ENCODE measurements around the gene RUVBL2. TPM values are rescaled to one million over a fixed set of nuclear protein-coding genes. Genes with fewer than 3 reads are reported as not detected.
"Not testable (repeated sequence)": the region's sequence is repeated elsewhere in the genome, so short reads cannot be mapped to it uniquely, and the experiment has no call there.

The RUVBL2 gene
- polyA plus RNA-seq, 10 donors = 43.8 to 73.4 (median 52.0) TPM

DNA sequence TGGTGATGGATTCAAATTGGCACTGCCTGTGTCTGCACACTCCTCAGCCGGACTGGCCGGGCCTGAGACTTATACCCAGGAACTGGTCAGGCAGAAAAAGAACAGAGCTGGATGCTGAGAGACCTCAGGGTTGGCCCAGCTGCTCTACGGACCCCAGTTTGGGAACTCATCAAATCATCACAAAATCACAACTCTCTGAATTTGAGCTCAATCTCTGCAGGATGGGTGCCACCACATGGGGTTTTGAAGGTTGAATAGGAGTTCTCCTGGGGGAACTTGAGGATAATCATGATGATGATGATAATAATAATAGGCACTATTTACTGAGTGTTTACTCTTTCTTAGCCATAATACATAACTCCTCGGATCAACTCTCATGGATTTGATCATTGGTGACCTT is 49.0 kb downstream of the RUVBL2 start:
- DNase-seq = not testable (repeated sequence)

GRCh38 chr19:49043548-49043947 is 49.9 kb downstream of the RUVBL2 start, which contains the start of gene CGB5:
Gene CGB5, plus strand, starts transcription at chr19:49043848. Its CDS starts 362 bp downstream, at chr19:49044210.
- DNase-seq = not testable (repeated sequence)

GRCh38 chr19:49049011-49049410 is 55.3 kb downstream of the RUVBL2 start, which contains the start of gene CGB8:
Gene CGB8, minus strand, starts transcription at chr19:49049111. Its CDS starts 372 bp downstream, at chr19:49048739.
- not testable (repeated sequence) for DNase-seq

DNA sequence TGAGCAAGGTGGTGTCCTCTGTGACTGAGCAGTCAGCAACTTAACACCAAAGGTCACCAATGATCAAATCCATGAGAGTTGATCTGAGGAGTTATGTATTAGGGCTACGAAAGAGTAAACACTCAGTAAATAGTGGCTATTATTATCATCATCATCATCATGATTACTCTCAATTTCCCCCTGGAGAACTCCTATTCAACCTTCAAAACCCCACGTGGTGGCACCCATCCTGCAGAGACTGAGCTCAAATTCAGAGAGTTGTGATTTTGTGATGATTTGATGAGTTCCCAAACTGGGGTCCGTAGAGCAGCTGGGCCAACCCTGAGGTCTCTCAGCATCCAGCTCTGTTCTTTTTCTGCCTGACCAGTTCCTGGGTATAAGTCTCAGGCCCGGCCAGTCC is 56.1 kb downstream of the RUVBL2 start:
- DNase-seq = not testable (repeated sequence)

DNA sequence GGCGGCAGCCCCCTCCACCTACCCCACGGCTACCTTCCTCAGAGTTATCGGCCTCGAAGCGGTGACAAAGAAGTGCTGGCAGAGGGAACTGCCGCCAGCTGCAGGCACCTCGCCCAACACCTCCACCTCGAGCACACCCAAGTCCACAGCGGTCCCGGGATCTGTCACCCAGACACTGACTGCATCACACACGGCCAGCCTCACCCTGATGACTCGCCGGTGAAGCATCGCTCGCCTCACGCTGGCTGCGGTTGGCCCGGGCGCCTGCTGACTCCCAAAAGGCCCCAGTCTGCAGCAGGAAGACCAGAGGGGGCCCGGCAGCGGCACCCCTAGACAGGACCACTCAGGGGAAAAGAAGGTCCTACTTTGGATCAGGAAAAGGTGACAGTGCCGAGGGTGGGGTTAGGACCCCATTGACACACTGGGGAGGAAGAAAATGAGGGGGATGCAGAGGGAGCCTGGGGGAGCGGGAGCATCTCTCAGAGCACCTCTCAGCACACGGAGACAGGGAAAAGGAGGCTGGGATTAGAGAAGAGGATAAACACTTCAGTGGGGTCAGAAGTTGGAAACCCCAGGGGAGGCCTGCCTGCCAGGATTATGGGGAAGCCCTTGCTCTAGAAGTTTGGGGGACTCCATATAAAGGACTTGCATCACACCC is 56.8 kb downstream of the RUVBL2 start:
- DNase-seq = not testable (repeated sequence)

- peak in 2 of 3 donors; percentile 46 to 71 for DNase-seq
Measured at GRCh38 chr19:49056101-49056901, 62.6 kb downstream of the RUVBL2 start.

DNA sequence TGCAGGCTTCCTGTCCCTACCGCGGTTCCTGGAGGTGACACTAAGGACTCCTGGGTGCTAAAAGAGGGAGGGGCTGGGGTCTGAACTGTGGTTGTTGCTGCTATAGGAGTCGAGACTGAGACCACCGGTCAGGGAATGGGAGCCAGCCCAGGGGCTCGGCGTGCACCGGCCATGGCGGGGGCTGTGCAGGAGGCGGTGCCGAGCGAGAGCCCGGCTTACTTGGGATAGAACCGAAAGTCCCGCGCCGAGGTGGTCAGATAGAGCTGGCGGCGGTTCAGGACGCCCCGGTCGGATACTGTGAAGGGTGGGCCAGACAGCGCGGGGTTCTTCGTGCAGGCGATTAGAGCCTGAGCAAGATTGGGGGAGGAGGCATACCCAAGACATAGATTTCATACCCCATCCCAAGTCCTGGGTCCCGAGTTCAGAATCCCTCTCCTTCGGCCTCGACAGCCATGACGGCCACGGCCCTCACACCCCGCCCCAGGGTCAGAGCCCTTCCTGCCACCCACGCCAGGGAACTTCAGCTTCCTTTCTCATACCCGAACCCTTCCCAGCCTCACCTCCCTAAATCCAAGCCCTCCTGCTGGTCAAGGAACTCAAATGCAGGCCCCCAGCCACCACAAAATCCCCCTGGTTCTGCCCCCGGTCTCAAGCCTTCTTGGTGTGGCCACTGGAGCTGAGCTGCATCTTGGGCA is 63.4 kb downstream of the RUVBL2 start:
- DNase-seq = not testable (repeated sequence)

DNA sequence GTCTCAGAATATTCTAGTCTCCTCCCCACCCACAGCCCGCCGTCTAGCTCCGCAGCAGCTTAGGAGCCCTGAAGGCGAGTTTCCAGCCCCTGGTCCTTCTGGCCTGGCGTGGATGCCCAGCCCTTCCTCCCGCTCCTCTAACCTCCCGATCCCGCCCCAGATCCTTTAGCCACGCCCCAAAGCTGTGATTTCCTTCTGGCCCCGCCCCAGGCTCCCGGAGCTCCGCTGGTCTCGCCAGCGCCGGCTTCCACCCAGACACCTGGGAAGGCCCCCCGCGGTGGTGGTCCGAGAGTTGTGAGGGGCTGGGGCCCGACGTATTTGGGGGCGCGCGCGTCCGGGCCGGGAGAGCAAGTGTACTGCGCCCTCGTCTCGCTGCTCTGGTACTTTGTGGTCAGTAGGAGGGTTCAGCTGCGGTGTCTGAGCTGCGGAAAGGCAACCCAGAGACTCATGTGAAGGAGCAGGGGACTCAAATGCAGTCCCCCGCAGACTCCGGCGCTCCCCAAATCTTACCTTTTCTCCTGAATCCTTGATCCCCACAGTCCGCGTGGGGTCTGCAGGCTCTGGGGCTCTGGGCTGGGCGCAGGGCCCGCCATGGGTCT is 64.0 kb downstream of the RUVBL2 start, which contains the start of gene CGB7:
Gene CGB7 (minus strand): TSS at position 114 of the 599 bp plus-strand sequence. CDS start 2,374 bp downstream, outside the sequence.
- peak in 2 of 3 donors; percentile 24 to 62 for DNase-seq

DNA sequence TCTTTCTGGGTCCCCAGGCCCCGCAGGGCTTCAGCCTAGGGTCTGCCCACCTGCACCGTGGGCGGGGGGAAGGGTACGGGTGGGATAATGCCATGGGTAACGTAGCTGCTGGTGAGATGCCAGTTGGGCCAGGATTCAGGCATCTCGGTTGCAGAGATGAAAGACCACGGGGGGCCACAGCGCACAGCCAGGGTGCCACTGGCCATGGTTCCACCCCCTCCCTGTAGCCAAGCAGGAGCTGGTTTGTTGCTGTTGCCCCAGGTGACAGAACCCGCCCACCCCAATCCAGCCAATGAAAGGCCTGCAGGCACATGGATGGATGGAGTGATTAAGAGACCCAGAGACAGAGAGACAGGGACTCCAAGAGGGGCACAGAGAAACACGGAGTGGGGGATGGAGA is 64.9 kb downstream of the RUVBL2 start:
- no peak for DNase-seq

- no peak for DNase-seq
Measured at GRCh38 chr19:49059053-49059452, 65.4 kb downstream of the RUVBL2 start.

DNA sequence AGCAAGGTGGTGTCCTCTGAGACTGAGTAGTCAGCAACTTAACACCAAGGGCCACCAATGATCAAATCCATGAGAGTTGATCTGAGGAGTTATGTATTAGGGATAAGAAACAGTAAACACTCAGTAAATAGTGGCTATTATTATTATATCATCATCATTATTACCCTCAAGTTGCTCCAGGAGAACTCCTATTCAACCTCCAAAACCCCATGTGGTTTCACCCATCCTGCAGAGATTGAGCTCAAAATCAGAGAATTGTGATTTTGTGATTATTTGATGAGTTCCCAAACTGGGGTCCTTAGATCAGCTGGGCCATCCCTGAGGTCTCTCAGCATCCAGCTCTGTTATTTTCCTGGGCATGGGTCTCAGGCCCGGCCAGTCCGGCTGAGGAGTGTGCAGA is 67.3 kb downstream of the RUVBL2 start:
- no peak for DNase-seq

GRCh38 chr19:49061445-49061844 is 67.8 kb downstream of the RUVBL2 start:
- DNase-seq = no peak

DNA sequence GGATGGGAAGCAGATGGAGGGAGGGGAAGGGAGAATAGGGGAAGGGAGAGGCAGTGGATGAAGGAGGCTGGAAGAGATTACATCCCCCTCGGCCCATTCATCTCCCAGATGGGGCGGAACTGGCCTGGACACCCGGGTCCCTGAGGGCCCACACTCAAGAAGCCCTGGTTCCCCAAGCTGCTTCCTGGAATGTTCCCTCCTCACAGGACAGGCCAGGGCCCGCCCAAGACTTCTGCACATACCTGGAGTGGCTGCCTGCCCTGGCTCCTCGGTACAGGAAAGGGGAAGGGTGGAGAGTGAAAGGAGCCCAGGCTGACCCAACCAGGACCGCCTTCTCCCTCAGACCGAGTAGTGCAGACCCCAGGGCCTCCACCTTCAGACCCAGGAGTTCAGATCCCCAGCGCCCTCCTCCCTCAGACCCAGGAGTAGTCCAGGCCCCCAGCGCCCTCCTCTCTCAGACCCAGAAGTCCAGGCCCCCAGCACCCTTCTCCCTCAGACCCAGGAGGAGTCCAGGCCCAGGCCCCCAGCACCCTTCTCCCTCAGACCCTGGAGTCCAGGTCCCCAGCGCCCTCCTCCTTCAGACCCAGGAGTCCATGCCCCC is 70.4 kb downstream of the RUVBL2 start:
- DNase-seq = no peak

DNA sequence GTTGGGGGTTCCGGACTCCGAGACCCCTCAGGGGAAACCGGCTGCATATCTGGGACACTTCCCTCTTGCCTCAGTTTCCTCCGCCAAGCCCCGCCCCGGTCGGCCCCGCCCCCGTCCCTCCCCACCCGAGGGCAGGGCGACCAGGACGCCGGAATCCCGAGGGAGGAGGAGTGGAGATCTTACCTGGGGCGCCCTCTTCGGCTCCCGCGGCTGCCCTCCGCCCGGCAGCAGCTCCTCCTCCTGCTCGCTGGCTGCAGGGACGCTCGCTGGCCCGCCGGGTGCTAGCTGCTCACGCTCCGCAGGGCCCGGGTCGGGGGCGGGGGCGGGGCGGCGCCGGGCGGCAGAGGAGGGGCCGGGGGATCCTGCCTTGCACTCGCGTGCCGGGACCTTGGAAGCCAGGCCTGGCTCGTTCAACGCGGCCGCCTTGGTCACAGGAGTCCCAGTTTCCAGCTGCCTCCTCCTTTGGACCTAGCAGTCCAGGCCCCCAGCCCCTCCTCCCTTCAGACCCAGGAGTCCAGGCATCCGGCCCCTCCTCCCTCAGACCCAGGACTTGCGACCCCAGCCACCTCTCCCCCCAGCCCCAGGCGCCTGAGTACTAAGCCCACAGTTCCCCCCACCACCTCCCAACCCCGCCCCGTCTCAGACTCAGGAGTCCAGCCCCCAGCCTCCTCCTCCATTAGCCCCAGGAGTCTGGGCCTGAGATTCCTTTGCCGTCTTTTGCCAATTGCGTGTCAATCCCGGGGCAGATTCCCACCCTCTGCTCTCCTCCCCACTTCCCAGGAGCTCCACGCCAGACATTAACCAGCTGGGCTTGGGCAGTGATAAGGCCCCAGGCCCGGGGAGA is 71.3 kb downstream of the RUVBL2 start, which contains the start of gene NTF4:
Gene NTF4 (minus strand): TSS at position 51 of the 844 bp plus-strand sequence. CDS start 2,821 bp downstream, outside the sequence.
- DNase-seq = peak in 1 of 3 donors; percentile 46

Other genes with a start within 250 kb of the RUVBL2 start
- gene IZUMO1, start 247.0 kb upstream of the RUVBL2 start, polyA plus RNA-seq (ENCODE audit: insufficient read length in 10 of 10) = 1 to 10 TPM in 4 of 10 donors, under 1 TPM in 6; 0.23 to 2.2 (median 0.94) TPM
- 1 to 10 TPM in 7 of 10 donors, under 1 TPM in 3; 0.62 to 1.9 (median 1.2) TPM for gene FUT1, start 241.2 kb upstream of the RUVBL2 start, polyA plus RNA-seq (ENCODE audit: insufficient read length in 10 of 10)
- not detected for gene FGF21, start 238.4 kb upstream of the RUVBL2 start, polyA plus RNA-seq (ENCODE audit: insufficient read length in 10 of 10)
- 10 to 100 TPM; 19.6 to 24.3 (median 22.4) TPM for gene BCAT2, start 182.9 kb upstream of the RUVBL2 start, polyA plus RNA-seq (ENCODE audit: insufficient read length in 10 of 10)
- 1 to 10 TPM; 2.6 to 4.5 (median 3.2) TPM for gene HSD17B14, start 157.4 kb upstream of the RUVBL2 start, polyA plus RNA-seq (ENCODE audit: insufficient read length in 10 of 10)
- gene PLEKHA4, start 125.3 kb upstream of the RUVBL2 start, polyA plus RNA-seq (ENCODE audit: insufficient read length in 10 of 10) = 10 to 100 TPM; 23.6 to 43.5 (median 33.1) TPM
- 10 to 100 TPM; 44.3 to 79.0 (median 62.4) TPM for gene PPP1R15A, start 121.5 kb upstream of the RUVBL2 start, polyA plus RNA-seq (ENCODE audit: insufficient read length in 10 of 10)
- under 1 TPM in 5 of 10 donors, not detected in 5; 0.16 to 0.54 (median 0.30) TPM for gene TULP2, start 95.1 kb upstream of the RUVBL2 start, polyA plus RNA-seq (ENCODE audit: insufficient read length in 10 of 10)
- 100 to 1,000 TPM; 118 to 190 (median 146) TPM for gene NUCB1, start 93.6 kb upstream of the RUVBL2 start, polyA plus RNA-seq (ENCODE audit: insufficient read length in 10 of 10)
- gene DHDH, start 60.2 kb upstream of the RUVBL2 start, polyA plus RNA-seq (ENCODE audit: insufficient read length in 10 of 10) = under 1 TPM in 9 of 10 donors, not detected in 1; 0.15 to 0.80 (median 0.39) TPM
- 10 to 100 TPM; 32.8 to 56.5 (median 42.7) TPM for gene BAX, start 39.0 kb upstream of the RUVBL2 start, polyA plus RNA-seq (ENCODE audit: insufficient read length in 10 of 10)
- gene FTL, start 28.6 kb upstream of the RUVBL2 start, polyA plus RNA-seq (ENCODE audit: insufficient read length in 10 of 10) = 100 to 1,000 TPM; 520 to 975 (median 659) TPM
- gene GYS1, start 578 bp upstream of the RUVBL2 start, polyA plus RNA-seq (ENCODE audit: insufficient read length in 10 of 10) = 100 to 1,000 TPM in 2 of 10 donors, 10 to 100 TPM in 8; 52.5 to 103 (median 84.0) TPM
- under 1 TPM in 1 of 10 donors, not detected in 9; 0.34 TPM for gene LHB, start 23.2 kb downstream of the RUVBL2 start, polyA plus RNA-seq (ENCODE audit: insufficient read length in 10 of 10)
- under 1 TPM in 2 of 10 donors, not detected in 8; 0.19 to 0.54 TPM for gene CGB3, start 30.4 kb downstream of the RUVBL2 start, polyA plus RNA-seq (ENCODE audit: insufficient read length in 10 of 10)
- gene CGB2, start 38.0 kb downstream of the RUVBL2 start, polyA plus RNA-seq (ENCODE audit: insufficient read length in 10 of 10) = under 1 TPM in 1 of 10 donors, not detected in 9; 0.49 TPM
- gene CGB1, start 43.0 kb downstream of the RUVBL2 start, polyA plus RNA-seq (ENCODE audit: insufficient read length in 10 of 10) = under 1 TPM in 1 of 10 donors, not detected in 9; 0.90 TPM
- gene CGB5, start 50.0 kb downstream of the RUVBL2 start, polyA plus RNA-seq (ENCODE audit: insufficient read length in 10 of 10) = 1 to 10 TPM in 4 of 10 donors, under 1 TPM in 1, not detected in 5; 0.44 to 2.1 (median 1.5) TPM
- 1 to 10 TPM in 2 of 10 donors, under 1 TPM in 3, not detected in 5; 0.40 to 1.6 (median 0.82) TPM for gene CGB8, start 55.2 kb downstream of the RUVBL2 start, polyA plus RNA-seq (ENCODE audit: insufficient read length in 10 of 10)
- gene CGB7, start 63.9 kb downstream of the RUVBL2 start, polyA plus RNA-seq (ENCODE audit: insufficient read length in 10 of 10) = 1 to 10 TPM in 3 of 10 donors, under 1 TPM in 7; 0.50 to 1.5 (median 0.66) TPM
- 1 to 10 TPM; 2.4 to 5.8 (median 3.8) TPM for gene NTF4, start 70.9 kb downstream of the RUVBL2 start, polyA plus RNA-seq (ENCODE audit: insufficient read length in 10 of 10)
- gene KCNA7, start 78.8 kb downstream of the RUVBL2 start, polyA plus RNA-seq (ENCODE audit: insufficient read length in 10 of 10) = 1 to 10 TPM; 3.3 to 9.4 (median 7.1) TPM
- gene SNRNP70, start 91.6 kb downstream of the RUVBL2 start, polyA plus RNA-seq (ENCODE audit: insufficient read length in 10 of 10) = 100 to 1,000 TPM; 136 to 261 (median 187) TPM
- gene LIN7B, start 120.5 kb downstream of the RUVBL2 start, polyA plus RNA-seq (ENCODE audit: insufficient read length in 10 of 10) = 10 to 100 TPM in 4 of 10 donors, 1 to 10 TPM in 6; 8.1 to 14.5 (median 9.8) TPM
- 1 to 10 TPM in 1 of 10 donors, under 1 TPM in 7, not detected in 2; 0.26 to 1.4 (median 0.64) TPM for gene C19orf73, start 125.3 kb downstream of the RUVBL2 start, polyA plus RNA-seq (ENCODE audit: insufficient read length in 10 of 10)
- gene PPFIA3, start 125.7 kb downstream of the RUVBL2 start, polyA plus RNA-seq (ENCODE audit: insufficient read length in 10 of 10) = 10 to 100 TPM in 1 of 10 donors, 1 to 10 TPM in 9; 3.4 to 11.9 (median 6.6) TPM
- 100 to 1,000 TPM in 9 of 10 donors, 10 to 100 TPM in 1; 77.6 to 154 (median 138) TPM for gene HRC, start 161.5 kb downstream of the RUVBL2 start, polyA plus RNA-seq (ENCODE audit: insufficient read length in 10 of 10)
- gene TRPM4, start 163.9 kb downstream of the RUVBL2 start, polyA plus RNA-seq (ENCODE audit: insufficient read length in 10 of 10) = 10 to 100 TPM; 16.8 to 66.3 (median 31.4) TPM